GM12864 (cell line): ENCODE results near the gene CDKL2.
"Not testable (repeated sequence)": the region's sequence is repeated elsewhere in the genome, so short reads cannot be mapped to it uniquely, and the experiment has no call there.

Source experiments
- DNase-seq: peaks from one replicate; pipeline ENCODE4 v3.0.0-alpha.2; 2011; ENCODE audit warnings: low read depth
- H3K4me3 ChIP-seq: 2 replicates; pipeline ENCODE4 v1.5.1; 2011; ENCODE audit warnings: mild to moderate bottlenecking, low read depth, low read length, control low read depth
- CTCF ChIP-seq: IDR thresholded peaks from 2 replicates; pipeline ENCODE4 v1.5.1; 2011; ENCODE audit warnings: low read depth, mild to moderate bottlenecking, moderate library complexity, low read length, control low read depth, inconsistent platforms; ENCODE audit errors: missing control alignments

Gene CDKL2

GRCh38 chr4:75672461-75673026 lies 42.2 kb upstream of the CDKL2 start:
- peak; percentile 44 for DNase-seq
- peak overlapping the region; percentile 88 for H3K4me3 ChIP-seq
- TF ChIP-seq CTCF: no peak

GRCh38 chr4:75671802-75672421 lies 41.6 kb upstream of the CDKL2 start:
- H3K4me3 ChIP-seq: peak overlapping the region; percentile 88
- TF ChIP-seq CTCF: no peak
- DNase-seq: no peak

- no peak overlapping the region for H3K4me3 ChIP-seq
- TF ChIP-seq CTCF: no peak
- no peak for DNase-seq
Observed at GRCh38 chr4:75668596-75668995, 38.3 kb upstream of the CDKL2 start.

- not testable (repeated sequence) for H3K4me3 ChIP-seq, DNase-seq
Observed at GRCh38 chr4:75667636-75668035, 37.3 kb upstream of the CDKL2 start.

- no peak for DNase-seq
- TF ChIP-seq CTCF: no peak
Observed at GRCh38 chr4:75666299-75666698, 36.0 kb upstream of the CDKL2 start.

GRCh38 chr4:75664604-75665003 lies 34.3 kb upstream of the CDKL2 start:
- H3K4me3 ChIP-seq, DNase-seq: not testable (repeated sequence)

More at GRCh38 chr4:75666299-75666698, 36.0 kb upstream of the CDKL2 start:
- H3K4me3 ChIP-seq: no peak overlapping the region

- H3K4me3 ChIP-seq: no peak overlapping the region
- DNase-seq: no peak
- TF ChIP-seq CTCF: no peak
Observed at GRCh38 chr4:75662626-75663025, 32.3 kb upstream of the CDKL2 start.

- no peak for TF ChIP-seq CTCF
- no peak overlapping the region for H3K4me3 ChIP-seq
- no peak for DNase-seq
Observed at GRCh38 chr4:75660491-75660890, 30.2 kb upstream of the CDKL2 start.
